Activated CD8-positive, alpha-beta memory T cell treated with anti-CD3 and anti-CD28 coated beads for 36 hours (primary cell): ENCODE results near the gene RAG1. TPM values are rescaled to one million over a fixed set of nuclear protein-coding genes. Genes with fewer than 3 reads are reported as not detected.

Experiments
- CTCF ChIA-PET: fragments of 350-600 bp; sonication (Branson Sonifier 250); formaldehyde crosslinking; loops from one replicate; lab custom pipeline; 2021; ENCODE audit warnings: antibody characterized with exemption; lab: Charles Lee
- POLR2A ChIA-PET: fragments of 350-600 bp; sonication (Branson Sonifier 250); formaldehyde crosslinking; loops from one replicate; lab custom pipeline; 2021; ENCODE audit warnings: antibody characterized with exemption; lab: Charles Lee
- total RNA-seq, 2 experiments: library from RNA; stranded (reverse); gene quantifications; one replicate each; pipeline ENCODE4 v1.2.3, GENCODE V29; 2021

The RAG1 gene
- total RNA-seq, 2 experiments from 2014 or later = 0.27 to 0.30 TPM

DNA sequence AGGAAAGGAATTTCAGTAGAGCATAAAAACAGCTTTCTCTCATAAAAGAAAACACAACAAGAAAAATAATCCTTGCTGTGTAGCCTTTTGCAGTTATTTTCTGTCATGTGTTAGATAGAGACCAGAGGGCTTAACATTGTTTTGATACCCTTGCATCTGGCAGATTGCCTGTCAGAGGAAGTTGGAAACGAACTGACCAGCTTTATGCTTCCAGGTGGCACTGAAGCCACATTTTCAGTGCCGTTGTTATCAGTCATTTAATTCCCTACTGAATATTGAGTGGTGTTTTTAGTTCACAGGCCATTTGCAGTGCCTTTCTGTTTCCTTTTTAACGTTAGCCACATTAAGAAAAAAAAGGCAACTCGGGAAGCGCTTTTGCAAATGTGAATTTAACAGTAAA, 51.7 kb downstream of the RAG1 start:
- CTCF ChIA-PET = interaction anchor here (1.6 kb wide), 1 partner anchor 127 kb away, joined by 6 read pairs; no protein-coding TSS in a partner anchor
- POLR2A ChIA-PET = no interaction called here

DNA sequence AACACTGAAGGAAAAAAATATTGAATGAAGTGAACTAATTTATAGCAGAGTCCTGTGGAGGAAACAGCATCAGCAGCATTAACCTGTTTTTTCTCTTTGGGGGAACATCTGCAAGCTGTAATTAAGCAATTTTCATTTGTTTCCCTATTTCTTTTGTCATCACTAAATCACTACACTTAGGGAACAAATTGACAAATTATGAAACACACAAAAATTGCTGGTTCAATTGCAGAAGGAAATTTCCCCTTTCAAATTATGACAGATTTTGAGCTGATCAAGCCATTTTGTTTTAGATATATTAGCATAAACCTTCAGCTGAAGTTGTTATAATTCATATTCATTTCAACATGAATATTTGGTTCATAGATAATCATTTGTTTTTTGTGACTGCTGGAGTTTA, 52.4 kb downstream of the RAG1 start:
- CTCF ChIA-PET = interaction anchor here (1.6 kb wide), 1 partner anchor 126 kb away, joined by 6 read pairs; no protein-coding TSS in a partner anchor

DNA sequence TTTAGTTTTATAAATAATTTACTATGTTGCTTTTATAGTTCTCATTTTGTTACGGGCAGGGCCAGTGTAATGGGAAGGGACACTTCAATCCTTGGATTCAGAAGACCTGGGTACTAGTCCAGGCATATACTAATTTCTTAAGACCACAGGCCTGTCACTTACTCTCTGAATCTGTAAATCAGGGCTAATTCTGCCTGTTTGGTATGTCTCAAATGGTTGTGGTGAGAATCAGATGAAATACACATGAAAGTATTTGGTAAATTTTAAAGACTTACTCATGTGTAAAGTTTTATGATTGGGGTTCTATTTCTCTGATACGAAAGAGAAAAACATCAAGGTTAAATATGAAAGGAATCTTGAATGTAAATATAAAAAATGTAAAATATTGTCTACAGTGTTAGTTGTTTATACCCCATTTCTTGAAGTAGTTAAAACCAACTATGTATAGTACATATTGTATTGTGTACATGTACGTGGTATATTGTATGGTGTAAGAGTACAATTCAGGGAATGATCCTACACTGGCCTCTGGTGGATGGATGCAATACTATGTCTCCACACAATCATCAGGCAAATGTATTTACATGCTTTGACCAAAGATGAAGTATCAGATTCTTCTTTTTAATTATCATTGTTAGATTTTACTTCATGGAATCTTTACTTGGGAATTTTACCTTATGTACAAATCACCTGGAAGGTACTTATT, 54.8 kb downstream of the RAG1 start:
- POLR2A ChIA-PET = no interaction called here
- CTCF ChIA-PET = interaction anchor here (0.7 kb wide), 1 partner anchor 257 kb away, joined by 3 read pairs; no protein-coding TSS in a partner anchor

More for the DNA sequence above, 52.4 kb downstream of the RAG1 start:
- POLR2A ChIA-PET = no interaction called here

GRCh38 chr11:36623494-36623893, 55.7 kb downstream of the RAG1 start:
- ChIA-PET POLR2A (no interaction called here), CTCF (interaction anchor here (0.7 kb wide), 1 partner anchor 256 kb away, joined by 3 read pairs; no protein-coding TSS in a partner anchor)

- ChIA-PET POLR2A (no interaction called here), CTCF (interaction anchor here (1.5 kb wide), 1 partner anchor 63 kb away, joined by 5 read pairs; no protein-coding TSS in a partner anchor)
These were observed 59.2 kb downstream of the RAG1 start for GRCh38 chr11:36627006-36627405.

GRCh38 chr11:36627471-36627870, 59.7 kb downstream of the RAG1 start:
- ChIA-PET CTCF (interaction anchor here (1.5 kb wide), 1 partner anchor 64 kb away, joined by 5 read pairs; no protein-coding TSS in a partner anchor), POLR2A (no interaction called here)

DNA sequence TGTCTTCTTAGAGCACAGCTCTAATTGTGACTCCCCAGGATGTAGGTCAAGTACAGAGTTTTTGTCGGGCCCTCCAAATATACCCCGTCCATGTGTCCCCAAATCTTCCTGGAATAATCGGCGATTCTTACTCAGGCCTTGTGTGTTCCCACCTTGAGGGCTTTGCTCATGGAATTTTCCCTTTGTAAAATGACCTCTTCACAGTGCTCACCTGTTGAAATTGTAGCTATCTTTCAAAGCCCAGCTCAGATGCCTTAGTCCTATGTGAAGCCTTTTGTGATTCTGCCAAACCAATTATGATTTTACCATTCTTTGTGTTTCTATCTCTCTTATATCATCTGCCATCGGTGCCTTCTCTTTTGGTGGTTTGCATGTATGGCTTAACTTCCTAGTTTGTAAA, 60.3 kb downstream of the RAG1 start:
- POLR2A ChIA-PET = no interaction called here
- CTCF ChIA-PET = interaction anchor here (1.5 kb wide), 1 partner anchor 65 kb away, joined by 5 read pairs; no protein-coding TSS in a partner anchor

DNA sequence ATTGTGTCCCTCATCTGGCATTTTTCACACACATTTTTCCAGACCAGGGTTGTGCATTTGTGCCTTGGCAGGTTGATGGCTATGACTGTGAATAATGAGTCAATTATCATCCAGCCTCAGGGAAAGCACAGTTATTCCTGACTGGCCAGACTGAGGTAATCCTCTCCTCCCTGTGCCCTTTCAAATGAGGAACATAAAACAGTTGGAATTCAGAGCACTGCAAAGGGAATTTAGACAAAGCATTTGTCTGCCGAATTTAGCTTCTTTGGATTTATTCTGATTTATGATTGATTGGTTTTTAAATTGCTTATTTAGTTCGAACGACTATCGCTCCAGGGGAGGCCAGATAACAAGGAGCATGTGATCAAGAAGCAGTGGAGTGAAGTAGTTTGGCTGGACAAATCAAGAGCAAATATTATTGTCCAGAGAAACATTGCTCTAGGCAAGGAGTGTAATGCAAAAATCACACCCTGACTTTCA, 61.0 kb downstream of the RAG1 start:
- ChIA-PET POLR2A (no interaction called here), CTCF (interaction anchor here (1.5 kb wide), 1 partner anchor 65 kb away, joined by 5 read pairs; no protein-coding TSS in a partner anchor)

Other genes with a start within 250 kb of the RAG1 start
- 10 to 100 TPM; 10.9 to 11.7 TPM for gene TRAF6, start 57.7 kb upstream of the RAG1 start, total RNA-seq
- gene IFTAP, start 26.5 kb downstream of the RAG1 start, total RNA-seq = 1 to 10 TPM; 4.5 TPM
- not detected for gene RAG2, start 30.2 kb downstream of the RAG1 start, total RNA-seq